GM19193 (cell line): ENCODE measurements around the gene MUC6.

ENCODE experiments used
- POLR2A ChIP-seq: IDR thresholded peaks from 4 replicates; pipeline ENCODE4 v1.6.1; 2011; ENCODE audit not compliant: insufficient read depth, insufficient read length; ENCODE audit errors: extremely low read depth

Gene MUC6

GRCh38 chr11:1006762-1007161, 29.8 kb downstream of the MUC6 start:
- no peak for TF ChIP-seq POLR2A

- no peak for TF ChIP-seq POLR2A
Observed at GRCh38 chr11:1005928-1006327, 30.6 kb downstream of the MUC6 start.

GRCh38 chr11:1003159-1003558, 33.4 kb downstream of the MUC6 start:
- TF ChIP-seq POLR2A: no peak

- TF ChIP-seq POLR2A: no peak
Observed at GRCh38 chr11:1002406-1002984, 34.0 kb downstream of the MUC6 start.

GRCh38 chr11:1001617-1002405, 34.7 kb downstream of the MUC6 start:
- no peak for TF ChIP-seq POLR2A

GRCh38 chr11:1000357-1001278, 35.9 kb downstream of the MUC6 start:
- no peak for TF ChIP-seq POLR2A

GRCh38 chr11:999009-999408, 37.5 kb downstream of the MUC6 start:
- TF ChIP-seq POLR2A: no peak

GRCh38 chr11:997907-998306, 38.6 kb downstream of the MUC6 start:
- no peak for TF ChIP-seq POLR2A

- no peak for TF ChIP-seq POLR2A
Observed at GRCh38 chr11:996681-997080, 39.8 kb downstream of the MUC6 start.

- no peak for TF ChIP-seq POLR2A
Observed at GRCh38 chr11:995752-996420, 40.6 kb downstream of the MUC6 start.

- TF ChIP-seq POLR2A: no peak
Observed at GRCh38 chr11:995044-995751, 41.3 kb downstream of the MUC6 start.

GRCh38 chr11:993632-994167, 42.8 kb downstream of the MUC6 start:
- no peak for TF ChIP-seq POLR2A

GRCh38 chr11:992577-992976, 43.9 kb downstream of the MUC6 start:
- TF ChIP-seq POLR2A: no peak

- no peak for TF ChIP-seq POLR2A
Observed at GRCh38 chr11:991711-992307, 44.7 kb downstream of the MUC6 start.
